ENCODE measurements around the gene CERKL.
"Not testable (repeated sequence)": the region's sequence is repeated elsewhere in the genome, so short reads cannot be mapped to it uniquely, and the experiment has no call there.

CERKL gene

GRCh38 chr2:181656450-181657291 is at the start of gene CERKL:
Gene CERKL, minus strand, starts transcription at chr2:181657105. Its CDS starts 99 bp downstream, at chr2:181657006.
- H3K27me3 Mint-ChIP-seq (ENCODE audit: low read depth) = peaks cover 75% of the 10 kb centered on the region
- H3K9me3 Mint-ChIP-seq = no peaks in the 10 kb centered on the region
- peaks cover 5% of the 10 kb centered on the region for H3K4me1 Mint-ChIP-seq
- H3K4me3 Mint-ChIP-seq = peak within 1 kb of the TSS; percentile 83 to 86 (median 85)
- H3K27ac Mint-ChIP-seq = peak within 1 kb of the TSS in 1 of 3 experiments; percentile 58
- no peak for TF ChIP-seq CTCF (IDR thresholded peaks at IDR 0.05; ENCODE audit: unreplicated experiment in 3 of 3)
- no peaks in the 10 kb centered on the region for H3K36me3 Mint-ChIP-seq (ENCODE audit: low read depth)

GRCh38 chr2:181702519-181702918 is 45.6 kb upstream of the CERKL start:
- not testable (repeated sequence) for H3K36me3 Mint-ChIP-seq (ENCODE audit: low read depth); H3K4me3 Mint-ChIP-seq; H3K27ac Mint-ChIP-seq; H3K9me3 Mint-ChIP-seq; H3K27me3 Mint-ChIP-seq (ENCODE audit: low read depth); H3K4me1 Mint-ChIP-seq

GRCh38 chr2:181698223-181698622 is 41.3 kb upstream of the CERKL start:
- H3K27ac Mint-ChIP-seq = no peak overlapping the region

GRCh38 chr2:181697571-181697970 is 40.7 kb upstream of the CERKL start:
- H3K27ac Mint-ChIP-seq = no peak overlapping the region
- H3K27me3 Mint-ChIP-seq (ENCODE audit: low read depth) = peaks cover 19% of the 10 kb centered on the region
- H3K4me1 Mint-ChIP-seq = no peaks in the 10 kb centered on the region
- H3K9me3 Mint-ChIP-seq = no peaks in the 10 kb centered on the region
- H3K4me3 Mint-ChIP-seq = no peak overlapping the region
- TF ChIP-seq CTCF (IDR thresholded peaks at IDR 0.05; ENCODE audit: unreplicated experiment in 3 of 3) = no peak
- H3K36me3 Mint-ChIP-seq (ENCODE audit: low read depth) = no peaks in the 10 kb centered on the region

More at GRCh38 chr2:181698223-181698622, 41.3 kb upstream of the CERKL start:
- Mint-ChIP-seq H3K36me3 (ENCODE audit: low read depth) (no peaks in the 10 kb centered on the region), H3K27me3 (ENCODE audit: low read depth) (peaks cover 18% of the 10 kb centered on the region), H3K9me3 (no peaks in the 10 kb centered on the region), H3K4me3 (no peak overlapping the region), H3K4me1 (no peaks in the 10 kb centered on the region)
- no peak for TF ChIP-seq CTCF (IDR thresholded peaks at IDR 0.05; ENCODE audit: unreplicated experiment in 3 of 3)

GRCh38 chr2:181697126-181697525 is 40.2 kb upstream of the CERKL start:
- Mint-ChIP-seq H3K27me3 (ENCODE audit: low read depth) (peaks cover 16% of the 10 kb centered on the region), H3K4me1 (no peaks in the 10 kb centered on the region), H3K27ac (no peak overlapping the region), H3K9me3 (no peaks in the 10 kb centered on the region), H3K36me3 (ENCODE audit: low read depth) (no peaks in the 10 kb centered on the region), H3K4me3 (no peak overlapping the region)
- TF ChIP-seq CTCF (IDR thresholded peaks at IDR 0.05; ENCODE audit: unreplicated experiment in 3 of 3) = no peak

- Mint-ChIP-seq H3K27me3 (ENCODE audit: low read depth) (peaks cover 40% of the 10 kb centered on the region), H3K36me3 (ENCODE audit: low read depth) (no peaks in the 10 kb centered on the region), H3K4me3 (no peak overlapping the region), H3K9me3 (no peaks in the 10 kb centered on the region), H3K4me1 (no peaks in the 10 kb centered on the region), H3K27ac (no peak overlapping the region)
- TF ChIP-seq CTCF (IDR thresholded peaks at IDR 0.05; ENCODE audit: unreplicated experiment in 3 of 3) = no peak
Observed at GRCh38 chr2:181694271-181694670, 37.4 kb upstream of the CERKL start.
